Endothelial cell of umbilical vein (primary cell): Measurements from ENCODE around the gene XRRA1. TPM values are rescaled to one million over a fixed set of nuclear protein-coding genes. Genes with fewer than 3 reads are reported as not detected.

Experiments used
- BruUV-seq: library from RNA; stranded (reverse); fragments of 400-500 nt; replicated peaks from 2 replicates; lab custom pipeline; 2021; lab: Mats Ljungman, UMichigan
- CTCF ChIA-PET: fragments of 300-600, 350-600 bp; sonication (Branson Sonifier 250); formaldehyde crosslinking; loops from one replicate; lab custom pipeline; 2021; ENCODE audit warnings: antibody characterized with exemption, inconsistent platforms; lab: Charles Lee
- POLR2A ChIA-PET: fragments of 300-600, 350-600 bp; sonication (Branson Sonifier 250); formaldehyde crosslinking; loops from one replicate; lab custom pipeline; 2021; ENCODE audit warnings: antibody characterized with exemption, inconsistent platforms; lab: Charles Lee
- DNase-seq: peaks from one replicate; pipeline ENCODE4 v3.0.0-alpha.2; 2011; ENCODE audit warnings: low read depth, low spot score
- FAIRE-seq: peaks from 2 replicates; lab custom pipeline; 2011; peaks lifted over from hg19 to GRCh38; lab: Jason Lieb, UNC
- H2AFZ ChIP-seq: 2 replicates; pipeline ENCODE4 v1.6.0; 2012; ENCODE audit warnings: low read depth, low read length, control low read depth, inconsistent platforms
- H3K27ac ChIP-seq: 2 replicates; pipeline ENCODE4 v1.5.1; 2011; ENCODE audit warnings: low read depth, mild to moderate bottlenecking, control low read depth, low read length, moderate library complexity; ENCODE audit not compliant: insufficient read depth
- H3K27me3 ChIP-seq, 2 experiments: 2 replicates each; pipeline versions ENCODE4 v1.6.0 to v1.6.1; 2011; ENCODE audit warnings: low read length in 2 of 2, mixed read lengths in 1 of 2; ENCODE audit not compliant: control insufficient read depth in 2 of 2, insufficient read depth in 2 of 2
- H3K36me3 ChIP-seq, 2 experiments: 2 replicates in 1 of 2; 3 replicates in 1 of 2; pipeline ENCODE4 v1.5.1; 2011; ENCODE audit warnings: low read length in 2 of 2, mild to moderate bottlenecking in 1 of 2, moderate library complexity in 1 of 2; ENCODE audit not compliant: control insufficient read depth in 2 of 2, insufficient read depth in 2 of 2; ENCODE audit errors: extremely low read depth in 1 of 2
- H3K4me1 ChIP-seq: 3 replicates; pipeline ENCODE4 v1.5.1; 2011; ENCODE audit warnings: mild to moderate bottlenecking, low read length; ENCODE audit not compliant: control insufficient read depth, insufficient read depth; ENCODE audit errors: extremely low read depth
- H3K4me2 ChIP-seq: 2 replicates; pipeline ENCODE4 v1.6.1; 2011; ENCODE audit warnings: low read length, control low read depth, mixed read lengths; ENCODE audit not compliant: insufficient read depth
- H3K4me3 ChIP-seq, 3 experiments: fragments of 200-600 bp in 1 of 3; sonication (generic), shearing (Covaris generic) in 1 of 3; replicated peaks in 1 of 3; 2 replicates each; pipeline ENCODE4 v1.5.1; 2011 to 2016; ENCODE audit warnings: control low read depth in 3 of 3, low read length in 3 of 3, mild to moderate bottlenecking in 2 of 3, inconsistent platforms in 1 of 3, low read depth in 1 of 3, moderate library complexity in 1 of 3; ENCODE audit not compliant: insufficient read depth in 1 of 3
- H3K79me2 ChIP-seq: 2 replicates; pipeline ENCODE4 v1.6.0; 2012; ENCODE audit warnings: low read length, inconsistent platforms; ENCODE audit not compliant: control insufficient read depth, insufficient read depth
- H3K9ac ChIP-seq: replicated peaks from 2 replicates; pipeline ENCODE3; 2011; ENCODE audit warnings: low read length, control low read depth; ENCODE audit not compliant: insufficient read depth; ENCODE audit errors: extremely low read depth
- H3K9me1 ChIP-seq: replicated peaks from 3 replicates; pipeline ENCODE4 v1.6.0; 2011; ENCODE audit warnings: mild to moderate bottlenecking, low read length; ENCODE audit not compliant: control insufficient read depth, insufficient read depth; ENCODE audit errors: extremely low read depth
- H3K9me3 ChIP-seq: replicated peaks from 2 replicates; pipeline ENCODE4 v1.5.1; 2012; ENCODE audit warnings: low read length, inconsistent platforms; ENCODE audit not compliant: control insufficient read depth, insufficient read depth
- H4K20me1 ChIP-seq: replicated peaks from 2 replicates; pipeline ENCODE3; 2011; ENCODE audit warnings: mild to moderate bottlenecking, low read length; ENCODE audit not compliant: control insufficient read depth, insufficient read depth; ENCODE audit errors: extremely low read depth
- EZH2 ChIP-seq: IDR thresholded peaks from 2 replicates; pipeline ENCODE4 v1.6.1; 2012; ENCODE audit warnings: borderline replicate concordance, low read depth, mild to moderate bottlenecking, moderate library complexity, low read length, inconsistent platforms; ENCODE audit not compliant: severe bottlenecking
- FOS ChIP-seq: IDR thresholded peaks from 2 replicates; pipeline ENCODE4 v1.6.1; 2011; ENCODE audit warnings: mild to moderate bottlenecking, low read length, moderate library complexity, borderline replicate concordance; ENCODE audit not compliant: insufficient read depth
- GATA2 ChIP-seq: IDR thresholded peaks from 2 replicates; pipeline ENCODE4 v1.7.0; 2011; ENCODE audit warnings: low read depth, mild to moderate bottlenecking, moderate library complexity, mixed read lengths, low read length; ENCODE audit not compliant: insufficient read length, insufficient read depth
- JUN ChIP-seq: IDR thresholded peaks from 2 replicates; pipeline ENCODE4 v1.6.1; 2011; ENCODE audit warnings: borderline replicate concordance, low read depth; ENCODE audit not compliant: insufficient read length, insufficient read depth
- MYC ChIP-seq: IDR thresholded peaks from one replicate; pipeline ENCODE4 v1.6.1; 2011; ENCODE audit warnings: mild to moderate bottlenecking, low read depth, low read length
- POLR2A ChIP-seq: IDR thresholded peaks from 2 replicates; pipeline ENCODE4 v1.6.1; 2012; ENCODE audit warnings: low read depth, mild to moderate bottlenecking, control low read depth, low read length
- POLR2AphosphoS5 ChIP-seq: IDR thresholded peaks from 2 replicates; pipeline ENCODE4 v1.6.1; 2012; ENCODE audit warnings: low read depth, mild to moderate bottlenecking, control low read depth, low read length, moderate library complexity; ENCODE audit not compliant: insufficient read depth
- dilution Hi-C: fragments of 300-500 bp; cut with MboI; formaldehyde crosslinking; loops from one replicate; pipeline ENCODE4 v1.15.0; 2019; ENCODE audit warnings: low sequenced_read_pairs; ENCODE audit not compliant: extremely low pct_ligation_motif_present
- intact Hi-C: fragments of 100-400 bp; cut with micrococcal nuclease; formaldehyde crosslinking; loops from one replicate; pipeline ENCODE4 v1.10.0; 2022
- polyA plus RNA-seq, 4 experiments: library from polyadenylated mRNA; depleted of rRNA in 3 of 4; stranded (reverse) in 3 of 4; unstranded in 1 of 4; fragments of >200 nt; gene quantifications; 2 replicates each; pipeline versions ENCODE4 v1.2.1 to v1.2.3, GENCODE V29; 2011 to 2012; ENCODE audit warnings: missing spikeins in 1 of 4
- total RNA-seq: library from RNA; stranded (reverse); gene quantifications from 2 replicates; pipeline ENCODE4 v1.2.3, GENCODE V29; 2021
- TF ChIP-seq, protein P1 (sequence below): IDR thresholded peaks from 2 replicates; pipeline ENCODE4 v1.6.1; 2011; ENCODE audit not compliant: insufficient read depth, insufficient read length
- TF ChIP-seq, protein P2 (sequence below), 2 donors: IDR thresholded peaks; 1 replicate in 1 of 2; 2 replicates in 1 of 2; pipeline ENCODE4 v1.5.1; 2011; ENCODE audit warnings: low read length in 2 of 2, mild to moderate bottlenecking in 2 of 2, moderate library complexity in 2 of 2, control low read depth in 1 of 2, inconsistent platforms in 1 of 2, low read depth in 1 of 2; ENCODE audit not compliant: insufficient read depth in 1 of 2; ENCODE audit errors: extremely low read depth in 1 of 2

The XRRA1 gene
- total and polyA plus RNA-seq, 2 donors (not counting 3 experiments of a cell fraction or from before 2014, with no cell fraction given): 8.6 to 11.2 TPM

GRCh38 chr11:74942073-74942759 is 6.7 kb downstream of the XRRA1 start:
- H3K9me1 ChIP-seq: no peaks in the 10 kb centered on the region
- no peaks in the 10 kb centered on the region for H3K79me2 ChIP-seq
- H3K9me3 ChIP-seq: no peaks in the 10 kb centered on the region
- H3K9ac ChIP-seq: no peak overlapping the region
- ChIA-PET POLR2A (no interaction called here), CTCF (interaction anchor here (0.9 to 2.8 kb wide), 4 partner anchors 10 to 263 kb away, joined by 4 to 11 read pairs (median 9); no protein-coding TSS in a partner anchor)
- H3K36me3 ChIP-seq: peaks cover 0 to 2% of the 10 kb centered on the region in 2 experiments
- no peak overlapping the region for H2AFZ ChIP-seq
- H3K27ac ChIP-seq: no peak overlapping the region
- intact Hi-C loops: no loop called here
- H3K4me2 ChIP-seq: no peak overlapping the region
- no peak overlapping the region for H3K4me3 ChIP-seq
- DNase-seq (no peak), FAIRE-seq (no peak)
- peaks cover 17% of the 10 kb centered on the region for H3K4me1 ChIP-seq
- TF ChIP-seq POLR2AphosphoS5: no peak
- no peak for TF ChIP-seq FOS
- TF ChIP-seq MYC: no peak
- TF ChIP-seq EZH2: no peak
- TF ChIP-seq POLR2A: no peak
- no peak for TF ChIP-seq GATA2
- H3K27me3 ChIP-seq: no peaks in the 10 kb centered on the region
- H4K20me1 ChIP-seq: no peaks in the 10 kb centered on the region
- BruUV-seq: no TSS peak
- dilution Hi-C loops: no loop called here

DNA sequence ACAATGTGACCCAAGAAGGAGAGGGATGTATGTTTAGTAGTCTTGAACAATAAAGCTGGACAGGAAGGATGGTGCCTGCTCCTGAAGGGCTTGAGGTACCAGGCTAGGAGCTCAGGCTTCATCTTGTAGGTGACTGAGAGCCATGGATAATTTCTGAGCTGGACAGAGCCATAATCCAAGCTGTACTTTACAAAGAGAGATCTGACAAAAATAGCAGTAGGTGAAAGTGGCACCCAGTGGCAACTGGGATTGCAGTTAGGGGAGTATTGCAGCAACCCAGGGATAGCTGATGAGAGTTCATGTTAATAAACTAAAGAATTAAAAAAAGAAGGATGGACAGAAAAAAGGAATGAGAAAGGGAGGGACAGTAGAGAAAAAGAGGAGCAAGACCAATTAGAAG is 7.4 kb downstream of the XRRA1 start:
- BruUV-seq: no TSS peak
- peaks cover 0 to 4% of the 10 kb centered on the region in 2 experiments for H3K36me3 ChIP-seq
- no peaks in the 10 kb centered on the region for H3K79me2 ChIP-seq
- H3K4me2 ChIP-seq: no peak overlapping the region
- FAIRE-seq (no peak), DNase-seq (no peak)
- H3K9me3 ChIP-seq: no peaks in the 10 kb centered on the region
- no peak overlapping the region for H2AFZ ChIP-seq
- no peak overlapping the region for H3K27ac ChIP-seq
- dilution Hi-C loops (no loop called here), intact Hi-C loops (no loop called here)
- no peaks in the 10 kb centered on the region for H3K27me3 ChIP-seq
- H3K9ac ChIP-seq: no peak overlapping the region
- H4K20me1 ChIP-seq: no peaks in the 10 kb centered on the region
- no peak overlapping the region for H3K4me3 ChIP-seq
- H3K4me1 ChIP-seq: peaks cover 18% of the 10 kb centered on the region
- ChIA-PET POLR2A (no interaction called here), CTCF (interaction anchor here (0.9 to 2.8 kb wide), 6 partner anchors 9 to 263 kb away, joined by 3 to 11 read pairs (median 9); no protein-coding TSS in a partner anchor)
- TF ChIP-seq GATA2 (no peak), MYC (no peak), JUN (no peak), FOS (no peak), EZH2 (no peak), POLR2AphosphoS5 (no peak), POLR2A (no peak)
- TF ChIP-seq, protein P1, sequence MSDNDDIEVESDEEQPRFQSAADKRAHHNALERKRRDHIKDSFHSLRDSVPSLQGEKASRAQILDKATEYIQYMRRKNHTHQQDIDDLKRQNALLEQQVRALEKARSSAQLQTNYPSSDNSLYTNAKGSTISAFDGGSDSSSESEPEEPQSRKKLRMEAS: no peak
- TF ChIP-seq, protein P2, sequence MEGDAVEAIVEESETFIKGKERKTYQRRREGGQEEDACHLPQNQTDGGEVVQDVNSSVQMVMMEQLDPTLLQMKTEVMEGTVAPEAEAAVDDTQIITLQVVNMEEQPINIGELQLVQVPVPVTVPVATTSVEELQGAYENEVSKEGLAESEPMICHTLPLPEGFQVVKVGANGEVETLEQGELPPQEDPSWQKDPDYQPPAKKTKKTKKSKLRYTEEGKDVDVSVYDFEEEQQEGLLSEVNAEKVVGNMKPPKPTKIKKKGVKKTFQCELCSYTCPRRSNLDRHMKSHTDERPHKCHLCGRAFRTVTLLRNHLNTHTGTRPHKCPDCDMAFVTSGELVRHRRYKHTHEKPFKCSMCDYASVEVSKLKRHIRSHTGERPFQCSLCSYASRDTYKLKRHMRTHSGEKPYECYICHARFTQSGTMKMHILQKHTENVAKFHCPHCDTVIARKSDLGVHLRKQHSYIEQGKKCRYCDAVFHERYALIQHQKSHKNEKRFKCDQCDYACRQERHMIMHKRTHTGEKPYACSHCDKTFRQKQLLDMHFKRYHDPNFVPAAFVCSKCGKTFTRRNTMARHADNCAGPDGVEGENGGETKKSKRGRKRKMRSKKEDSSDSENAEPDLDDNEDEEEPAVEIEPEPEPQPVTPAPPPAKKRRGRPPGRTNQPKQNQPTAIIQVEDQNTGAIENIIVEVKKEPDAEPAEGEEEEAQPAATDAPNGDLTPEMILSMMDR (IDR thresholded peaks at IDR 0.05; ENCODE audit: extremely low read depth in 1 of 2, insufficient read depth in 1 of 2, low read depth in 1 of 2, low read length in 2 of 2): no peak
- H3K9me1 ChIP-seq: no peaks in the 10 kb centered on the region
